IPS-15b (cell line): Measurements from ENCODE around the gene PRDM12.
A peak's percentile ranks its signal among the peaks of the same experiment; 100 is the strongest.

ENCODE experiments used
- H3K27me3 ChIP-seq: one replicate; pipeline ENCODE4 v1.6.1; 2013; ENCODE audit warnings: low read length; ENCODE audit not compliant: control insufficient read depth, insufficient read depth
- H3K36me3 ChIP-seq: one replicate; pipeline ENCODE4 v1.6.1; 2013; ENCODE audit warnings: low read length; ENCODE audit not compliant: control insufficient read depth, insufficient read depth
- H3K4me1 ChIP-seq: one replicate; pipeline ENCODE4 v1.6.1; 2013; ENCODE audit warnings: mild to moderate bottlenecking, low read length; ENCODE audit not compliant: control insufficient read depth, insufficient read depth
- H3K4me3 ChIP-seq: one replicate; pipeline ENCODE4 v1.5.1; 2013; ENCODE audit warnings: low read depth, low read length
- H3K9ac ChIP-seq: one replicate; pipeline ENCODE4 v1.6.1; 2013; ENCODE audit warnings: low read depth, mild to moderate bottlenecking, low read length
- H3K9me3 ChIP-seq: one replicate; pipeline ENCODE4 v1.6.1; 2013; ENCODE audit warnings: mild to moderate bottlenecking, low read length; ENCODE audit not compliant: control insufficient read depth, insufficient read depth

The PRDM12 gene

GRCh38 chr9:130661451-130662098, 2.8 kb upstream of the PRDM12 start:
- Histone ChIP-seq H3K36me3 (no peaks in the 10 kb centered on the region), H3K4me1 (peaks cover 5% of the 10 kb centered on the region), H3K9ac (no peak overlapping the region), H3K9me3 (no peaks in the 10 kb centered on the region), H3K27me3 (peaks cover 94% of the 10 kb centered on the region), H3K4me3 (peak overlapping the region; percentile 35)

- H3K4me1 ChIP-seq, result peaks cover 5% of the 10 kb centered on the region
- no peaks in the 10 kb centered on the region for H3K36me3 ChIP-seq
- no peak overlapping the region for H3K9ac ChIP-seq
- no peaks in the 10 kb centered on the region for H3K9me3 ChIP-seq
- peak overlapping the region; percentile 45 for H3K4me3 ChIP-seq
- peaks cover 94% of the 10 kb centered on the region for H3K27me3 ChIP-seq
Measured at GRCh38 chr9:130662099-130662969, 2.1 kb upstream of the PRDM12 start.

- H3K36me3 ChIP-seq, result no peaks in the 10 kb centered on the region
- peaks cover 95% of the 10 kb centered on the region for H3K27me3 ChIP-seq
- no peak overlapping the region for H3K9ac ChIP-seq
- H3K9me3 ChIP-seq, result no peaks in the 10 kb centered on the region
- peaks cover 5% of the 10 kb centered on the region for H3K4me1 ChIP-seq
- H3K4me3 ChIP-seq, result peak overlapping the region; percentile 45
Measured at GRCh38 chr9:130662970-130663257, 1.5 kb upstream of the PRDM12 start.

DNA sequence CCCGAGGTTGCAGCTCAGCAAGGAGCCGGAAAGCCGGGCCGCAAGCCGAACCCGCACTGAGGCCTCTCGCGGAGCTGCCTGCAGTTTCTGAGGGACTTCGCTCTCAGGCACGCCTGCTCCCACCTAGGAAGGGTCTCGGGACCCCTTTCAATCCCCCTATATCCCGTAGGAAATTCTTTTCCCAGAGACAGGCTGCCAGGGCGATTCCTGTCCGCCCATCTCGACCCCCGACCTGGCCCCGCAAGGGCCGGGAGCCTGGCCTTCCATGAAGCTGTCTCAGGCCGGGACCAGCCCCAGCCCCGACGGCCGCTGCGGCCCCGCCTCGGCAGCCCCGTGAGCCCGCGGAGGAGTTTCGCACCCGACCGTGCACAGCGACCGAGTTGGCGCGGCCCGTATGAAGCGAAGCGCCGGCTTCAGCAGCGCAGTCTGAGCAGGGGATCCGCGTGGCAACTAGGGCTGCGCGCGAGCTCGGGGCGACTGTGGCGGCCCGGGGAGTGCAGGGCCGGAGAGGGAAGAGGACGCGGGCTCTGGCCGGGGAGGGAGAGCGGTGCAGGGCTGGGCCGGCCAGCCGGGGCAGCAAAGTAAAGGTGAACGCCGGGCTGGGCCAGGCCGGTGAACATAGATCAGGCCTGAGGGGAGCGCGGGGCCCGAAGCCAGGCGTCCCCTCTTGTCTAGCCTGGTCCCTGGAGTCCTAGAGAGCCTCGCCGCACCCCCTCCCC, 977 bp upstream of the PRDM12 start:
- Histone ChIP-seq H3K9me3 (no peaks in the 10 kb centered on the region), H3K27me3 (peaks cover 95% of the 10 kb centered on the region), H3K4me1 (peaks cover 5% of the 10 kb centered on the region), H3K36me3 (no peaks in the 10 kb centered on the region), H3K9ac (no peak overlapping the region), H3K4me3 (peak overlapping the region; percentile 45)

DNA sequence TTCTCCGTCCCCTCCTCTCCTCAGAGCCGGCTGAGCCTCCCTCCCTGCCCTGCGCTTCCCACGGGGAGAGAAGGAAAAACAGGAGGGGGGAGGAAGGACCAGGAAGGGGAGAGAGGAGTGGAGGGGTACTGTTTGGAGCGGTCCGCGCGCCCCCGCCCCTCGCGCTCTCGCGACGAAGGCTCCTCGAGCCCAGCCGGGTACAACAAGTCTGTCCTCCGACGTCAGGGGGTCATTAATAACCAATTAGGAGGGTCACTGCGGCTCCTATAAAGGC, 480 bp upstream of the PRDM12 start:
- no peaks in the 10 kb centered on the region for H3K36me3 ChIP-seq
- H3K9me3 ChIP-seq, result no peaks in the 10 kb centered on the region
- no peak overlapping the region for H3K9ac ChIP-seq
- H3K27me3 ChIP-seq, result peaks cover 95% of the 10 kb centered on the region
- peaks cover 5% of the 10 kb centered on the region for H3K4me1 ChIP-seq
- peak overlapping the region; percentile 45 for H3K4me3 ChIP-seq

GRCh38 chr9:130665029-130665430, 636 bp downstream of the PRDM12 start:
- peaks cover 91% of the 10 kb centered on the region for H3K27me3 ChIP-seq

GRCh38 chr9:130665431-130666392, 1.3 kb downstream of the PRDM12 start:
- Histone ChIP-seq H3K36me3 (no peaks in the 10 kb centered on the region), H3K9ac (no peak overlapping the region), H3K9me3 (no peaks in the 10 kb centered on the region), H3K4me1 (peaks cover 5% of the 10 kb centered on the region), H3K27me3 (peaks cover 89% of the 10 kb centered on the region), H3K4me3 (peak overlapping the region; percentile 49)

More at GRCh38 chr9:130665029-130665430, 636 bp downstream of the PRDM12 start:
- Histone ChIP-seq H3K9me3 (no peaks in the 10 kb centered on the region), H3K9ac (no peak overlapping the region), H3K36me3 (no peaks in the 10 kb centered on the region), H3K4me3 (peak overlapping the region; percentile 49), H3K4me1 (peaks cover 5% of the 10 kb centered on the region)

DNA sequence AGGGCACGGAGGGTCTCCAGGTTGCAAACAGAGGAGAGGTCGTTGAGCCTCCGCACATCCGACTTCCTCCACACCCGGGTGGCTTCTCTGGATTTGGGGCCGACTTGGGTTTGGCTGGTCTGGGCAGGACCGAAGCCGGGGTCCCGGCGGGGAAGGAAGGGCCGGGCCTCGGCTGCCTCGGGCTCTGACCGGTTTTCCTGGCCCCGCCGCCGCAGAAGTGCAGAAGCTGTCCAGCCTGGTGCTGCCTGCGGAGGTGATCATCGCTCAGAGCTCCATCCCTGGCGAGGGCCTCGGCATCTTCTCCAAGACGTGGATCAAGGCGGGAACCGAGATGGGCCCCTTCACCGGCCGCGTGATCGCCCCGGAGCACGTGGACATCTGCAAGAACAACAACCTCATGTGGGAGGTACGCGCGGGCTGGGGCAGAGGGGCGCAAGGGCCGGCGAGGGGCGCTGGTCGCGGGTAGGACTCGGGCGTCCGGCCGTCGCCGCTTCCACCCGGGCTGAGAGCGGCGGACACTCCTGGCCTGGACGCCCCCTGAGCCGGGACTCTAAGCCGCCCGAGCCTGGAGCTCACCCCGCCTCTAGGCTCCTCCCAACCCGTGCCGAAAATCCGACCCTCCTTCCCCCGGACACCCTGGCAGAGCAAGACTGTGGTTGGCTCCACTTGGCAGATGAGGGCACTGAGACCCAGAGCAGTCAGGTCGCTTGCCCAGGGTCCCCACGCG, 2.2 kb downstream of the PRDM12 start:
- H3K4me3 ChIP-seq, result peak overlapping the region; percentile 49
- peaks cover 82% of the 10 kb centered on the region for H3K27me3 ChIP-seq
- H3K9ac ChIP-seq, result no peak overlapping the region
- H3K36me3 ChIP-seq, result no peaks in the 10 kb centered on the region
- H3K4me1 ChIP-seq, result peaks cover 5% of the 10 kb centered on the region
- H3K9me3 ChIP-seq, result no peaks in the 10 kb centered on the region

DNA sequence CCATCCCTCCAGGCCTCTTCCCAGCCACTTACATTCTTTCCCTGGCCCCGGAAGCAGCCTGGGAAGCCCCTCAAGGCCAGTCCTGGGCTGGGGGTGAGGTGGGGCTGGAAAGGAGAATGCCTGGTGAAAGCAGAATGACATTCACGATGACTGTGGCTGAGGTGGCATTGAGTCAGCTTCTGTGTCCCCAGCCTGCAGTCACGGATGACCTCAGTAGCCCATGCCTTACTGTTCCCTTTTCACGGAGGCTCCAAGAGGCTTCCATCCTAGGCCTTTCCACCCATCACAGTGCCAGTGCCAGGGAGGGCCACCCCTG, 2.7 kb downstream of the PRDM12 start:
- Histone ChIP-seq H3K9ac (no peak overlapping the region), H3K4me1 (peaks cover 2% of the 10 kb centered on the region), H3K4me3 (peak overlapping the region; percentile 30), H3K36me3 (no peaks in the 10 kb centered on the region), H3K9me3 (no peaks in the 10 kb centered on the region), H3K27me3 (peaks cover 76% of the 10 kb centered on the region)

- no peak overlapping the region for H3K4me3 ChIP-seq
- peaks cover 2% of the 10 kb centered on the region for H3K4me1 ChIP-seq
- H3K9me3 ChIP-seq, result no peaks in the 10 kb centered on the region
- H3K27me3 ChIP-seq, result peaks cover 65% of the 10 kb centered on the region
- H3K9ac ChIP-seq, result no peak overlapping the region
- H3K36me3 ChIP-seq, result no peaks in the 10 kb centered on the region
Measured at GRCh38 chr9:130668196-130668595, 3.8 kb downstream of the PRDM12 start.

DNA sequence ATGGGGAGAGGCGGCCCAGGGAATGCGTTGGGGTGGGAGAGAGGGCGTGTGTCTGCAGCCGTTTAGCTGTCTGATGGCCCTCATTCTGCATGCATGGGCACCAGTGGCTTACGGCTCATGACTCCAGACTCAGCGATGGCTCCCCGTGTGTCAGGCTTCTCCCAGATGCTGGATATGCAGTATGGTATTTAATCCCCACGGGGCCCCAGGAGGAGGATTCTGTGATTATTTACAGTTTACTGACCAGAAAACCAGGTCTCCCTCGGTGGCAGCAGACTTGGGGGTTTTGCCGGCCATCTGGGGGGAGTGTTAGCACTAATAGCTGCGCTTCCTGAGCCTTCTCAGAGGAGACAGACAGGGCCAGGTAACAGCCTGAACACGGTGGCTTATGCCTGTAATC, 4.3 kb downstream of the PRDM12 start:
- no peak overlapping the region for H3K9ac ChIP-seq
- H3K36me3 ChIP-seq, result no peaks in the 10 kb centered on the region
- peaks cover 61% of the 10 kb centered on the region for H3K27me3 ChIP-seq
- H3K4me3 ChIP-seq, result no peak overlapping the region
- H3K4me1 ChIP-seq, result peaks cover 2% of the 10 kb centered on the region
- H3K9me3 ChIP-seq, result no peaks in the 10 kb centered on the region
